Vagina (tissue), 2 donors: Measurements from ENCODE around the gene GPR18. TPM values are rescaled to one million over a fixed set of nuclear protein-coding genes. Genes with fewer than 3 reads are reported as not detected.
"Not testable (repeated sequence)": the region's sequence is repeated elsewhere in the genome, so short reads cannot be mapped to it uniquely, and the experiment has no call there.

Experiments
- DNase-seq, 2 donors: peaks; one replicate each; pipeline ENCODE4 v3.0.0-alpha.2; 2017; ENCODE audit errors: extremely low spot score in 2 of 2
- H3K27ac ChIP-seq: fragments of 200-600 bp; sonication (generic); one replicate; pipeline ENCODE4 v1.5.1; 2019
- H3K27me3 ChIP-seq: fragments of 200-600 bp; sonication (generic); one replicate; pipeline ENCODE4 v1.5.1; 2019
- H3K36me3 ChIP-seq, 2 donors: fragments of 200-600 bp; sonication (generic); one replicate each; pipeline ENCODE4 v1.5.1; 2017 to 2019
- H3K4me1 ChIP-seq: fragments of 200-600 bp; sonication (generic); one replicate; pipeline ENCODE4 v1.5.1; 2019
- H3K4me3 ChIP-seq, 2 donors: fragments of 200-600 bp; sonication (generic); 1 replicate in 1 of 2; 2 replicates in 1 of 2; pipeline ENCODE4 v1.5.1; 2016 to 2019
- H3K9me3 ChIP-seq: fragments of 200-600 bp; sonication (generic); one replicate; pipeline ENCODE4 v1.5.1; 2019
- CTCF ChIP-seq, 3 experiments: fragments of 450-650 bp in 2 of 3; fragments of 200-600 bp in 1 of 3; sonication (generic) in 1 of 3; IDR thresholded peaks; one replicate each; pipeline ENCODE4 v1.5.1; 2017 to 2019; ENCODE audit warnings: antibody characterized with exemption in 3 of 3, mild to moderate bottlenecking in 2 of 3, moderate library complexity in 2 of 3
- POLR2A ChIP-seq, 2 donors: fragments of 450-650 bp; IDR thresholded peaks; one replicate each; pipeline ENCODE4 v1.6.1; 2017; ENCODE audit warnings: antibody characterized with exemption in 2 of 2, mild to moderate bottlenecking in 2 of 2, moderate library complexity in 2 of 2
- POLR2AphosphoS5 ChIP-seq, 2 donors: sonication (generic); formaldehyde crosslinking; IDR thresholded peaks; one replicate each; pipeline ENCODE4 v1.9.0; 2017; ENCODE audit warnings: antibody characterized with exemption in 2 of 2, mild to moderate bottlenecking in 2 of 2, low read depth in 1 of 2; ENCODE audit not compliant: insufficient read depth in 1 of 2
- intact Hi-C: fragments of 100-400 bp; cut with DNase I; formaldehyde crosslinking; loops from one replicate; pipeline ENCODE4 v1.15.1; 2023
- total RNA-seq: library from RNA; depleted of rRNA; stranded (reverse); fragments of >200 nt; gene quantifications from one replicate; pipeline ENCODE4 v1.2.3, GENCODE V29; 2016

The GPR18 gene
- total RNA-seq, 1 donor from 2014 or later, result not detected

GRCh38 chr13:99251921-99252320 lies 6.3 kb downstream of the GPR18 start:
- no peak overlapping the region for H3K4me3 ChIP-seq
- no peaks in the 10 kb centered on the region for H3K9me3 ChIP-seq
- H3K4me1 ChIP-seq, result no peaks in the 10 kb centered on the region
- peaks cover 0 to 9% of the 10 kb centered on the region in 2 donors for H3K36me3 ChIP-seq
- no peak for DNase-seq
- no peak overlapping the region for H3K27ac ChIP-seq
- H3K27me3 ChIP-seq, result no peaks in the 10 kb centered on the region
- intact Hi-C loops, result no loop called here
- TF ChIP-seq POLR2AphosphoS5 (IDR thresholded peaks at IDR 0.05; ENCODE audit: insufficient read depth in 1 of 2, low read depth in 1 of 2) (no peak), POLR2A (IDR thresholded peaks at IDR 0.05) (no peak), CTCF (IDR thresholded peaks at IDR 0.05) (no peak)

GRCh38 chr13:99250982-99251825 lies 7.0 kb downstream of the GPR18 start:
- intact Hi-C loops, result no loop called here
- no peak overlapping the region for H3K4me3 ChIP-seq
- no peaks in the 10 kb centered on the region for H3K27me3 ChIP-seq
- H3K27ac ChIP-seq, result no peak overlapping the region
- H3K4me1 ChIP-seq, result no peaks in the 10 kb centered on the region
- H3K9me3 ChIP-seq, result no peaks in the 10 kb centered on the region
- TF ChIP-seq CTCF (IDR thresholded peaks at IDR 0.05) (no peak), POLR2A (IDR thresholded peaks at IDR 0.05) (no peak), POLR2AphosphoS5 (IDR thresholded peaks at IDR 0.05; ENCODE audit: insufficient read depth in 1 of 2, low read depth in 1 of 2) (no peak)
- DNase-seq, result no peak
- peaks cover 0 to 9% of the 10 kb centered on the region in 2 donors for H3K36me3 ChIP-seq

GRCh38 chr13:99249606-99250005 lies 8.6 kb downstream of the GPR18 start:
- H3K27ac ChIP-seq, H3K4me1 ChIP-seq, H3K36me3 ChIP-seq, H3K27me3 ChIP-seq, DNase-seq, H3K9me3 ChIP-seq, H3K4me3 ChIP-seq, intact Hi-C loops: not testable (repeated sequence)

- H3K27me3 ChIP-seq, DNase-seq, H3K4me1 ChIP-seq, H3K9me3 ChIP-seq, intact Hi-C loops, H3K27ac ChIP-seq, H3K36me3 ChIP-seq, H3K4me3 ChIP-seq: not testable (repeated sequence)
Measured at GRCh38 chr13:99249178-99249577, 9.0 kb downstream of the GPR18 start.

- H3K9me3 ChIP-seq, result no peaks in the 10 kb centered on the region
- H3K4me3 ChIP-seq, result no peak overlapping the region
- peaks cover 0 to 5% of the 10 kb centered on the region in 2 donors for H3K36me3 ChIP-seq
- no peak for DNase-seq
- intact Hi-C loops, result no loop called here
- TF ChIP-seq CTCF (IDR thresholded peaks at IDR 0.05), result no peak
- no peak for TF ChIP-seq POLR2AphosphoS5 (IDR thresholded peaks at IDR 0.05; ENCODE audit: insufficient read depth in 1 of 2, low read depth in 1 of 2)
- no peak for TF ChIP-seq POLR2A (IDR thresholded peaks at IDR 0.05)
- H3K27ac ChIP-seq, result no peak overlapping the region
- no peaks in the 10 kb centered on the region for H3K4me1 ChIP-seq
- H3K27me3 ChIP-seq, result no peaks in the 10 kb centered on the region
Measured at GRCh38 chr13:99246100-99246499, 12.1 kb downstream of the GPR18 start.

GRCh38 chr13:99237981-99238662 lies 20.1 kb downstream of the GPR18 start:
- Histone ChIP-seq H3K9me3 (no peaks in the 10 kb centered on the region), H3K36me3 (peaks cover 0 to 15% of the 10 kb centered on the region in 2 donors), H3K4me1 (no peaks in the 10 kb centered on the region), H3K4me3 (no peak overlapping the region), H3K27me3 (no peaks in the 10 kb centered on the region), H3K27ac (no peak overlapping the region)
- intact Hi-C loops, result no loop called here
- no peak for TF ChIP-seq POLR2AphosphoS5 (IDR thresholded peaks at IDR 0.05; ENCODE audit: insufficient read depth in 1 of 2, low read depth in 1 of 2)
- TF ChIP-seq POLR2A (IDR thresholded peaks at IDR 0.05), result no peak
- no peak for TF ChIP-seq CTCF (IDR thresholded peaks at IDR 0.05)
- no peak for DNase-seq
